Panc1 (cell line): Measurements from ENCODE around the gene CABP4. TPM values are rescaled to one million over a fixed set of nuclear protein-coding genes. Genes with fewer than 3 reads are reported as not detected.
A peak's percentile ranks its signal among the peaks of the same experiment; 100 is the strongest.

Experiments
- ATAC-seq: fragments of 200-7000 bp; cut with Tn5 transposase; 2 replicates; pipeline ENCODE4 v1.9.1; 2020; ENCODE audit warnings: mild to moderate bottlenecking, moderate library complexity
- BruUV-seq: library from RNA; stranded (reverse); fragments of 400-500 nt; replicated peaks from 2 replicates; lab custom pipeline; 2021; lab: Mats Ljungman, UMichigan
- CTCF ChIA-PET: fragments of 300-600 bp; sonication (Branson Sonifier 250); formaldehyde crosslinking; loops from one replicate; lab custom pipeline; 2022; ENCODE audit warnings: antibody characterized with exemption; lab: Charles Lee
- POLR2A ChIA-PET: fragments of 300-600 bp; sonication (Branson Sonifier 250); formaldehyde crosslinking; loops from one replicate; lab custom pipeline; 2022; ENCODE audit warnings: antibody characterized with exemption; lab: Charles Lee
- DNase-seq: peaks from one replicate; pipeline ENCODE4 v3.0.0-alpha.2; 2010; ENCODE audit warnings: low read depth, low spot score
- H3K27ac ChIP-seq: 2 replicates; pipeline ENCODE4 v1.5.1; 2011; ENCODE audit warnings: mild to moderate bottlenecking, low read length, inconsistent platforms
- H3K27me3 ChIP-seq: fragments of 200-500 bp; sonication (Bioruptor generic); 2 replicates; pipeline ENCODE4 v1.6.0; 2014; ENCODE audit warnings: low read length, inconsistent platforms; ENCODE audit not compliant: control insufficient read depth, insufficient read depth
- H3K36me3 ChIP-seq: fragments of 200-500 bp; sonication (Bioruptor generic); 2 replicates; pipeline ENCODE4 v1.5.1; 2014; ENCODE audit warnings: inconsistent platforms, mild to moderate bottlenecking, low read length, moderate library complexity; ENCODE audit not compliant: control insufficient read depth, insufficient read depth
- H3K4me1 ChIP-seq: 2 replicates; pipeline ENCODE4 v1.5.1; 2011; ENCODE audit warnings: inconsistent platforms, mild to moderate bottlenecking, low read length, moderate library complexity; ENCODE audit not compliant: control insufficient read depth, insufficient read depth
- H3K4me3 ChIP-seq, 2 experiments: 2 replicates each; pipeline ENCODE4 v1.5.1; 2011 to 2012; ENCODE audit warnings: low read depth in 2 of 2, low read length in 2 of 2, mild to moderate bottlenecking in 2 of 2, inconsistent platforms in 1 of 2, moderate library complexity in 1 of 2
- H3K9me3 ChIP-seq: fragments of 200-500 bp; sonication (Bioruptor generic); 2 replicates; pipeline ENCODE4 v1.5.1; 2014; ENCODE audit warnings: low read depth, mild to moderate bottlenecking, inconsistent platforms, low read length, moderate library complexity; ENCODE audit not compliant: control insufficient read depth, insufficient read depth
- POLR2AphosphoS5 ChIP-seq: IDR thresholded peaks from 2 replicates; pipeline ENCODE4 v1.6.1; 2012; ENCODE audit warnings: mild to moderate bottlenecking, low read depth, low read length, moderate library complexity
- SIN3A ChIP-seq: IDR thresholded peaks from 2 replicates; pipeline ENCODE4 v1.6.1; 2012; ENCODE audit warnings: low read depth, mild to moderate bottlenecking, low read length, moderate library complexity, borderline replicate concordance; ENCODE audit not compliant: insufficient read depth
- TCF7L2 ChIP-seq: IDR thresholded peaks from 2 replicates; pipeline ENCODE4 v1.6.1; 2011; ENCODE audit warnings: mild to moderate bottlenecking, low read depth, low read length, inconsistent platforms
- in situ Hi-C: cut with HindIII; loops from 2 replicates; pipeline ENCODE4 v1.10.0; 2016; ENCODE audit warnings: low sequenced_read_pairs, low pct_unique_long_range_greater_than_20kb
- intact Hi-C: fragments of 100-400 bp; cut with micrococcal nuclease; formaldehyde crosslinking; loops from one replicate; pipeline ENCODE4 v1.10.0; 2022; ENCODE audit not compliant: unreplicated experiment
- total RNA-seq: library from RNA; stranded (reverse); gene quantifications from one replicate; pipeline ENCODE4 v1.2.1, GENCODE V29; 2021; ENCODE audit not compliant: unreplicated experiment
- TF ChIP-seq, protein P1 (sequence below): fragments of 450-650 bp; IDR thresholded peaks from 2 replicates; pipeline ENCODE4 v1.5.1; 2017; ENCODE audit warnings: mild to moderate bottlenecking
- TF ChIP-seq, protein P2 (sequence below), 2 experiments: IDR thresholded peaks; 2 replicates each; pipeline ENCODE4 v1.6.1; 2011 to 2012; ENCODE audit warnings: low read depth in 2 of 2, control low read depth in 1 of 2, low read length in 1 of 2, mild to moderate bottlenecking in 1 of 2, moderate library complexity in 1 of 2; ENCODE audit not compliant: insufficient read depth in 1 of 2

Gene CABP4
- total RNA-seq, 1 experiment from 2014 or later, result not detected

DNA sequence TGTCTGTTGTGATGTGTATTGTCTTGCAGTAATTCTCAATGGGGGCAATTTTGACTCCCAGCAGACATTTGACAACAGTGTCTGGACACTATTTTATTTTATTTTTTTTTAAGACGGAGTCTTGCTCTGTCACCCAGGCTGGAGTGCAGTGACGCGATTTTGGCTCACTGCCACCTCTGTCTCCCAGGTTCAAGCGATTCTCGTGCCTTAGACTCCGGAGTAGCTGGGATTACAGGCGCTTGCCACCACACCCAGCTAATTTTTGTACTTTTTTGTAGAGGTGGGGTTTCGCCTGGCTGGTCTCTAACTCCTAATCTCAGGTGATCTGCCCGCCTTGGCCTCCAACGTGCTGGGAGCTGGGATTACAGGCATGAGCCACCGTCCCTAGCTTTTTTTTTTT, 25.4 kb upstream of the CABP4 start:
- intact Hi-C loops, result no loop called here
- TF ChIP-seq SIN3A (no peak), TCF7L2 (no peak), POLR2AphosphoS5 (no peak)
- TF ChIP-seq, protein P1, sequence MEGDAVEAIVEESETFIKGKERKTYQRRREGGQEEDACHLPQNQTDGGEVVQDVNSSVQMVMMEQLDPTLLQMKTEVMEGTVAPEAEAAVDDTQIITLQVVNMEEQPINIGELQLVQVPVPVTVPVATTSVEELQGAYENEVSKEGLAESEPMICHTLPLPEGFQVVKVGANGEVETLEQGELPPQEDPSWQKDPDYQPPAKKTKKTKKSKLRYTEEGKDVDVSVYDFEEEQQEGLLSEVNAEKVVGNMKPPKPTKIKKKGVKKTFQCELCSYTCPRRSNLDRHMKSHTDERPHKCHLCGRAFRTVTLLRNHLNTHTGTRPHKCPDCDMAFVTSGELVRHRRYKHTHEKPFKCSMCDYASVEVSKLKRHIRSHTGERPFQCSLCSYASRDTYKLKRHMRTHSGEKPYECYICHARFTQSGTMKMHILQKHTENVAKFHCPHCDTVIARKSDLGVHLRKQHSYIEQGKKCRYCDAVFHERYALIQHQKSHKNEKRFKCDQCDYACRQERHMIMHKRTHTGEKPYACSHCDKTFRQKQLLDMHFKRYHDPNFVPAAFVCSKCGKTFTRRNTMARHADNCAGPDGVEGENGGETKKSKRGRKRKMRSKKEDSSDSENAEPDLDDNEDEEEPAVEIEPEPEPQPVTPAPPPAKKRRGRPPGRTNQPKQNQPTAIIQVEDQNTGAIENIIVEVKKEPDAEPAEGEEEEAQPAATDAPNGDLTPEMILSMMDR, result no peak
- TF ChIP-seq, protein P2, sequence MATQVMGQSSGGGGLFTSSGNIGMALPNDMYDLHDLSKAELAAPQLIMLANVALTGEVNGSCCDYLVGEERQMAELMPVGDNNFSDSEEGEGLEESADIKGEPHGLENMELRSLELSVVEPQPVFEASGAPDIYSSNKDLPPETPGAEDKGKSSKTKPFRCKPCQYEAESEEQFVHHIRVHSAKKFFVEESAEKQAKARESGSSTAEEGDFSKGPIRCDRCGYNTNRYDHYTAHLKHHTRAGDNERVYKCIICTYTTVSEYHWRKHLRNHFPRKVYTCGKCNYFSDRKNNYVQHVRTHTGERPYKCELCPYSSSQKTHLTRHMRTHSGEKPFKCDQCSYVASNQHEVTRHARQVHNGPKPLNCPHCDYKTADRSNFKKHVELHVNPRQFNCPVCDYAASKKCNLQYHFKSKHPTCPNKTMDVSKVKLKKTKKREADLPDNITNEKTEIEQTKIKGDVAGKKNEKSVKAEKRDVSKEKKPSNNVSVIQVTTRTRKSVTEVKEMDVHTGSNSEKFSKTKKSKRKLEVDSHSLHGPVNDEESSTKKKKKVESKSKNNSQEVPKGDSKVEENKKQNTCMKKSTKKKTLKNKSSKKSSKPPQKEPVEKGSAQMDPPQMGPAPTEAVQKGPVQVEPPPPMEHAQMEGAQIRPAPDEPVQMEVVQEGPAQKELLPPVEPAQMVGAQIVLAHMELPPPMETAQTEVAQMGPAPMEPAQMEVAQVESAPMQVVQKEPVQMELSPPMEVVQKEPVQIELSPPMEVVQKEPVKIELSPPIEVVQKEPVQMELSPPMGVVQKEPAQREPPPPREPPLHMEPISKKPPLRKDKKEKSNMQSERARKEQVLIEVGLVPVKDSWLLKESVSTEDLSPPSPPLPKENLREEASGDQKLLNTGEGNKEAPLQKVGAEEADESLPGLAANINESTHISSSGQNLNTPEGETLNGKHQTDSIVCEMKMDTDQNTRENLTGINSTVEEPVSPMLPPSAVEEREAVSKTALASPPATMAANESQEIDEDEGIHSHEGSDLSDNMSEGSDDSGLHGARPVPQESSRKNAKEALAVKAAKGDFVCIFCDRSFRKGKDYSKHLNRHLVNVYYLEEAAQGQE (IDR thresholded peaks at IDR 0.05; ENCODE audit: insufficient read depth in 1 of 2, low read depth in 2 of 2, low read length in 1 of 2), result no peak
- H3K36me3 ChIP-seq, result no peaks in the 10 kb centered on the region; the same call in 1 of the 2 replicates
- DNase-seq (no peak), ATAC-seq (no peak)
- H3K9me3 ChIP-seq, result no peaks in the 10 kb centered on the region
- H3K27me3 ChIP-seq, result no peaks in the 10 kb centered on the region
- CTCF ChIA-PET, result interaction anchor here (0.6 kb wide), 1 partner anchor 59 kb away, joined by 3 read pairs; no protein-coding TSS in a partner anchor
- H3K27ac ChIP-seq, result no peak overlapping the region
- TSS peak; percentile 84 for BruUV-seq
- peaks cover 14% of the 10 kb centered on the region for H3K4me1 ChIP-seq
- in situ Hi-C loops, result no loop called here
- POLR2A ChIA-PET, result no interaction called here
- no peak overlapping the region for H3K4me3 ChIP-seq

DNA sequence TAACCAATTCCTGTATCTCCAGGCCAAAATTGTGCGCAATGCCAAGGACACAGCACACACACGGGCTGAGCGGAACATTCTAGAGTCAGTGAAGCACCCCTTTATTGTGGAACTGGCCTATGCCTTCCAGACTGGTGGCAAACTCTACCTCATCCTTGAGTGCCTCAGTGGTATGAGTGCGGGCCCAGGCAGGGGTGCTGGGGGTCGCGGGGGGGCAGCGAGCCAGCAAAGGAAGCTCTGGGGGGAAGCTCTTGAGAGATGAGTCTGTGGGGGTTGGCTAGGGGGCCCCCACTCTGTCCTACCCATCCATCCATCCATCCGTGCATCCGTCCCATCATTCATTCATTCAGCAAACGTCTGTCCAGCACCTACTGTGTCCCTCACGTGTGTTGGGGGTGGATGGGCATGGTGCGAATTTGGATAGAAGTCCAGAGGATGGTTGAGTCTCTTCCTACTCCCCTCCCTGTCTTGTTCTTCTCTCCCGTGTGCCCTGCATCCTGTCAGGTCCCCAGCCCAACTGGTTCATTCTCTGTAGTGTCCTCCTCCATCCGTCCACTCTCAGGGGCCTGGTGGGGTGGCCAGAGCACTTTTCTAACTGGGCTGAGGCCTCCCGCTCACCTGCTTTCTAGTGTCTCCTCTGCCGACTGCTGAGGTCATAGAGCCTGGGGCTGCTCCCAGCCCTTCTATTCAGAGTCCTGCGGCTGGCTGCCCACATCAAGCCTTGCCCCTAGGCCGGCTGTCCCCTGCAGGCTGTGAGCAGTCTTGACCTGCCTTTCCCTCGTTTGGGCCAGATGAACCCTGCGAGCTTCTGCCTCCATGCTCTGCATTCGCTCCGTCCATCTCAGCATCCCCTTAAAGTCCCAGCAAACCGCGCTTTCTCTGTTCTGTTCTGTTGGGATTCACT, 23.6 kb upstream of the CABP4 start:
- no TSS peak for BruUV-seq
- H3K36me3 ChIP-seq, result no peaks in the 10 kb centered on the region; the same call in 1 of the 2 replicates
- ChIA-PET POLR2A (no interaction called here), CTCF (interaction anchor here (1.7 kb wide), 1 partner anchor 30 kb away, joined by 5 read pairs; the partner anchor contains the start of gene PPP1CA)
- H3K27ac ChIP-seq, result no peak overlapping the region
- H3K4me1 ChIP-seq, result peaks cover 30% of the 10 kb centered on the region
- intact Hi-C loops, result no loop called here
- in situ Hi-C loops, result no loop called here
- TF ChIP-seq TCF7L2, result no peak
- no peak for TF ChIP-seq SIN3A
- TF ChIP-seq, protein P2 (IDR thresholded peaks at IDR 0.05; ENCODE audit: insufficient read depth in 1 of 2, low read depth in 2 of 2, low read length in 1 of 2), result no peak
- TF ChIP-seq, protein P1, result no peak
- no peak for TF ChIP-seq POLR2AphosphoS5
- H3K9me3 ChIP-seq, result no peaks in the 10 kb centered on the region
- H3K27me3 ChIP-seq, result no peaks in the 10 kb centered on the region
- ATAC-seq, result no peak
- DNase-seq, result no peak
- H3K4me3 ChIP-seq, result no peak overlapping the region
